Subcutaneous abdominal adipose tissue (tissue), 5 donors: ENCODE measurements around the gene SIK3.

ENCODE experiments used
- H3K27ac ChIP-seq: one replicate; pipeline ENCODE4 v1.7.0; 2013; ENCODE audit warnings: low read depth, mild to moderate bottlenecking, inconsistent platforms, low read length, moderate library complexity
- H3K27me3 ChIP-seq, 5 donors: one replicate each; pipeline ENCODE4 v1.7.0; 2013; ENCODE audit warnings: low read length in 5 of 5, inconsistent platforms in 1 of 5; ENCODE audit not compliant: control insufficient read depth in 5 of 5, insufficient read depth in 4 of 5
- H3K36me3 ChIP-seq, 5 donors: one replicate each; pipeline ENCODE4 v1.7.0; 2013; ENCODE audit warnings: low read length in 5 of 5; ENCODE audit not compliant: control insufficient read depth in 5 of 5, insufficient read depth in 5 of 5
- H3K4me1 ChIP-seq, 5 donors: one replicate each; pipeline ENCODE4 v1.7.0; 2013; ENCODE audit warnings: low read length in 5 of 5, mild to moderate bottlenecking in 3 of 5, moderate library complexity in 1 of 5; ENCODE audit not compliant: control insufficient read depth in 5 of 5, insufficient read depth in 5 of 5
- H3K4me3 ChIP-seq, 5 donors: one replicate each; pipeline ENCODE4 v1.7.0; 2013; ENCODE audit warnings: low read length in 5 of 5, low read depth in 1 of 5
- H3K9ac ChIP-seq, 5 donors: one replicate each; pipeline ENCODE4 v1.7.0; 2013; ENCODE audit warnings: low read length in 5 of 5, mild to moderate bottlenecking in 4 of 5, moderate library complexity in 3 of 5
- H3K9me3 ChIP-seq, 5 donors: one replicate each; pipeline ENCODE4 v1.7.0; 2013; ENCODE audit warnings: low read length in 5 of 5; ENCODE audit not compliant: control insufficient read depth in 5 of 5
- donor health status: healthy.
- donor health status: healthy.
- donor health status: healthy.
- donor health status: healthy.
- donor health status: healthy.

Gene SIK3

DNA sequence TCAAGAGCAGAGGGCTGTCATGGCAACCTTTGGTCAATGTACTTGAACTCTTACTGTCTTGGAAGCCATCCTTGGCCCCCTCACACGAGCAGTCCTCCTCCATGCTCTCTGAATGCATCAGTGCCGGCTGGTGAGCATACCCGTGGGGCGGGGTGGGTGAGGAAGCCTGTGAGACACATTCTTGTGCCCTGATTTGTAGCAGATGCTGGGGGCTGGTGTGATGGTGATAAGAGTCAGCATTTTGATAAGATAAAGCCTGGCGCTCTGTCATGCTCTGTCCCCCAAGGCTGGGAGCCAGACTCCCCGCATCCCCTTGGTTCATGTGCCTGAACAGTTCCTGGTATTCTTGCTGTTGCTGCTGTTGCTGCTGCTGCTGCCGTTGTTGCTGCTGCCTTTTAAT lies 240.3 kb downstream of the SIK3 start:
- Histone ChIP-seq H3K9me3 (no peaks in the 10 kb centered on the region), H3K36me3 (peaks cover 16 to 71% (median 59%) of the 10 kb centered on the region in 5 donors), H3K27ac (no peak overlapping the region), H3K4me3 (no peak overlapping the region), H3K4me1 (peaks cover 0 to 33% (median 25%) of the 10 kb centered on the region in 5 donors), H3K27me3 (no peaks in the 10 kb centered on the region), H3K9ac (no peak overlapping the region)

DNA sequence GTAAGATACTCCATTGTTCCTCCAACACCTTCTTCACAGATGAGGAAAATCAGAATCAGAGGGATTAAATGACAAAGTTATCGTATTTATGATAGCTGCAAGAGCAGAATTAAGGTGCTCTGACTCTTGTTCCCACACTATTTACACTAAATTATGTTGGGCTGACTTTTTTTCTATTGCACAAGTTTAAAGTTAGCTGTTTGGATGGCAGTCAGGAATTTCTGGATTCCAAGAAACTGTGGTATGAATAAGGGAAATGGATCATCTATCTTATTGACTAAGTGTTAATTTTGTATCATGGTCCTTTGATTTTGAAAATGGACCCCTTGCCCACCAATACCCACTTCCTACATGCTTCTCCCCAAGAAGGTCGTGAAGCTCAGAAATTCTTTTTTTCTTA lies 240.9 kb downstream of the SIK3 start:
- H3K4me1 ChIP-seq: peaks cover 0 to 39% (median 29%) of the 10 kb centered on the region in 5 donors
- no peaks in the 10 kb centered on the region for H3K9me3 ChIP-seq
- peaks cover 13 to 67% (median 54%) of the 10 kb centered on the region in 5 donors for H3K36me3 ChIP-seq
- H3K27ac ChIP-seq: no peak overlapping the region
- no peak overlapping the region for H3K9ac ChIP-seq
- H3K4me3 ChIP-seq: no peak overlapping the region
- H3K27me3 ChIP-seq: no peaks in the 10 kb centered on the region

DNA sequence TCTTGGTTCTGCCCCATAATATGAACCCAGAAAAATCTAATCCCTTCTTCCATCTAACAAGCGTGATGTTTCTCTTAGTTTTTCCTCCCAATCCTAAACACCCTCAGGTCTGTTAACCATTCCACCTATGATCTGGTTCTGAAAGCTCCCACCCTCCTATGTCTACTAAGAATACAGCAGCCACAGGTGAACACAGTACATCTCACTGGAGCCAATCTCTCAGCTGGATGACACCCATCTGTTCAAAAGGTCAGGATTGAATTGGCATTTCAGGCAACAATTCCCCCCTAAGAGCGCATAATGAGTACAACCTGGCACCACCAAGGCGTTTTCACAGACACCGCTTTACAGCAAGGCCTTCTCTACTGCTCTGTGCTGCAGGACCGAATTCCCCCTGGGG lies 241.8 kb downstream of the SIK3 start:
- H3K36me3 ChIP-seq: peaks cover 8 to 58% (median 45%) of the 10 kb centered on the region in 5 donors
- no peak overlapping the region for H3K9ac ChIP-seq
- no peak overlapping the region for H3K4me3 ChIP-seq
- H3K27me3 ChIP-seq: no peaks in the 10 kb centered on the region
- no peaks in the 10 kb centered on the region for H3K9me3 ChIP-seq
- H3K4me1 ChIP-seq: peaks cover 0 to 48% (median 37%) of the 10 kb centered on the region in 5 donors
- peak overlapping the region; percentile 13 for H3K27ac ChIP-seq

DNA sequence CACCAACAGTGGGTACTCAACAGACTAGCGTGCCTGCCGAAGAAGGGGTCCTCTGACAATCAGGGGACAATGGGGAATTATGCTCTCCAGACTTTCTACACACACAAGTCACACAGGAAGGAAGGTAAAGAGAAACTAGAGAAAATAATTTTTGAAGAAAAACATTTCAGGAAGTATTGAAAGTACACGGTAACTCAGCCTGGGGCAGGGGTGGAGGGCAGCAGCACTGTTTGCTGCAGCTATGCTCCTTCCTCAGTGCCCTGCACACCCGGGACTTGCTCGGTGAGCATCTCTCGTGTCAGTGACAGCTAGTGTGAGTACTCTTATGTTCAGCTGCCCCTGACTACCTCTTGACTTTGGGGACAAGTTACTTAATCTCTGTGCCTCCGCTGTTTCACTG lies 242.8 kb downstream of the SIK3 start:
- peaks cover 0 to 50% (median 39%) of the 10 kb centered on the region in 5 donors for H3K4me1 ChIP-seq
- H3K9ac ChIP-seq: no peak overlapping the region
- no peaks in the 10 kb centered on the region for H3K27me3 ChIP-seq
- peaks cover 6 to 48% (median 35%) of the 10 kb centered on the region in 5 donors for H3K36me3 ChIP-seq
- no peak overlapping the region for H3K4me3 ChIP-seq
- no peak overlapping the region for H3K27ac ChIP-seq
- no peaks in the 10 kb centered on the region for H3K9me3 ChIP-seq

DNA sequence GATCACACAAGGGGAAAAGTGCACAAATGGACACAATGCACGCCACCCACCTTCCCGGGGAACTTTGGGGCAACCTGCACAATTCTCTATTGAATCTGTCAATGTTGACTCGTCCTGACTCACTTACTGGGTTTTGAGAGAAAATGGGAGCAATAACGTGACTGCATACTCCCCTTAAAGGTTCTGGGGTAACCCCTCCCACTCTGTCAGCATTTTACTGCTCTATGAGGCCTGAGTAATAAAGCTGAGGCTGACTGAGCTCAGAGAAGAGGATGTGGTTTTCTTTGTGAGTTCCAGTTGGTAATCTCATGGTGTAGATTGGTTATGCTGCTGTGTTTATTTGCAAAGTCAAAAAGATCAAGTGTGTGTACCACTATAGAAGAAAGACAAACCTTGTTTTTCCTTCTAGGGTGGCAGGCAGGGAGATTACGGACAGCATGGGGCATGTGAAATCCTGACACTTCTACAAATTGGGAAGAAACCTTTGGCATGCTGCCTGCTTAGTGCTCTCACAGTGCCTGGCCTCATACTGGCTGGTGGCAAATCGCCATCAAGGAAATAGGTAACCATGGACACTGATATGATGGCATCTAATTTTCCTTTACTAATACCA lies 244.7 kb downstream of the SIK3 start:
- H3K27ac ChIP-seq: no peak overlapping the region
- peaks cover 0 to 50% (median 39%) of the 10 kb centered on the region in 5 donors for H3K4me1 ChIP-seq
- no peaks in the 10 kb centered on the region for H3K9me3 ChIP-seq
- H3K27me3 ChIP-seq: no peaks in the 10 kb centered on the region
- H3K36me3 ChIP-seq: peaks cover 6 to 45% (median 34%) of the 10 kb centered on the region in 5 donors
- no peak overlapping the region for H3K9ac ChIP-seq
- no peak overlapping the region for H3K4me3 ChIP-seq

DNA sequence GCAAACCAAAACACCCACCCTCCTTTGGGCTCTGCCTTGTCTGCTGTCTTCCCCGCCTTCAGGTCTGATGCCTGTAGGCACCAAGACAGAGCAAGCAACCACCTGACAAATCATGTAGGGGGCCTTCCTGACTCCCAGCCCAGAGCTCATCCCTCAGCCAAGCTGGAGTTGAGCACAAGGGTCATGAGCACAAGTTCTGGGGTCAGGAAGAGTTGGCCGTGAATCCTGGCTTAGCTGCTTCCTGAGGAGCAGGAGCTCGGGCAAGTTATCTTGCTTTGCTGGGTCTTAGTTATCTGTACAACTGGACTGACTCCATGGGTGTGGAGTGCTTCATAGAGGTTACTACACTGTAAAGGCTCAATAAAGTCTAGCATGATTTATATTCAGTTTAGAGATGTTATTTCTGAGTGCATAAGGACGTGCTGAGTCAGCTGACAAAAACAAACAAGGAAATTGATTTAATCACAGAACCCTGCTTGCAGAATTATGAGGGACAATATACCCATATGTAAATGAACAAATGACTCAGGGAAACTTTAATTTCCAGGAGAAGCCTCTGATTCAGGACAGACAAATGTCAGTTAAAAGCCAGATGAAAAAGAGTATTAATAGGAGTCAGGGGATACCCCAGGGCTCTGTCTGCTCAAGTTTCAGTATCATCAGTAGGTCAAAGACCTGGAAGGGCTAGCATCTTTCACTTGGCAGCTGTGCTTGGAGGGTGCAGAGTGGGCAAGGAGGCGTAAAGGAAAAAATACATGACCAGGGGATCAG lies 245.8 kb downstream of the SIK3 start:
- Histone ChIP-seq H3K4me3 (no peak overlapping the region), H3K9ac (no peak overlapping the region), H3K36me3 (peaks cover 6 to 39% (median 31%) of the 10 kb centered on the region in 5 donors), H3K27me3 (no peaks in the 10 kb centered on the region), H3K9me3 (no peaks in the 10 kb centered on the region), H3K27ac (no peak overlapping the region), H3K4me1 (peaks cover 0 to 45% (median 36%) of the 10 kb centered on the region in 5 donors)

DNA sequence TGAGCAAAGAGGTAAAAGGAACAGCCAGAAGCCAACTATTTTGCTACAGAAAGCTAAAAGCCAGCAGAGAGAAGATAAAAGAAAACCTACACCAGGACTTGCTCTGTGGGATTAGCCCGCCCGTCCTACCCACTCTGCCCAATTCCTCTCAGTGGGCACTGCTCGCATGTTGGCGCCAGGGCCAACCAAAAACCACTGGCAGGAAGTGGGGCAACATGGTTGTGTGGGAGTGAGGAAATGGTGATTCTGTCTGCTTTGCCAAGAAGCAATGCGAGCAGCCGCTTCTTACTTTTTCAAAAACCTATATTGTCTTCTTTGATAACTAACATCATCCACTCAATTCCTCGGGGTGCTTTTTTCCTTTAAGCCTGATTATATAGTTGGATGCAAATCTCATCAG lies 246.6 kb downstream of the SIK3 start:
- peaks cover 2 to 39% (median 32%) of the 10 kb centered on the region in 5 donors for H3K36me3 ChIP-seq
- H3K9ac ChIP-seq: no peak overlapping the region
- H3K27me3 ChIP-seq: no peaks in the 10 kb centered on the region
- H3K9me3 ChIP-seq: no peaks in the 10 kb centered on the region
- peaks cover 0 to 38% (median 27%) of the 10 kb centered on the region in 5 donors for H3K4me1 ChIP-seq
- no peak overlapping the region for H3K27ac ChIP-seq
- H3K4me3 ChIP-seq: no peak overlapping the region

DNA sequence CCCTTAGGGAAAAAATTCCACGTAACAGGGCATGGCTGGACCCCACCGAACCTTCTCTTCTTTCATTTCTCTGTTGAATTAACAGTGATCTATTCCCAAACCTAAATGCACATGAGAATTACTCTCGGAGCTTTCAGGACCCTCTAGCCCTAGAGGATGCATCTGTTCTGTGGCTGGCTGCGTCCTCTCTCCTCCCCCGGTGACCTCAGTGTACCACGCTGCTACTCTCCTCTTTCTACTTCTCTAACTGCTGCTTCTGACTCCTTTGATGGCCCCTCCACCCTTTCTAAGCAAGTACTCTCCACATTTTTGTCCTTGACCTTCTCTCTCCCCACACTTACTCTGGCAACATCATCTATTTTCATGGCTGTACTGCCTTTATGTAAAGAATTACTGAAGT lies 248.7 kb downstream of the SIK3 start:
- H3K27me3 ChIP-seq: no peaks in the 10 kb centered on the region
- H3K36me3 ChIP-seq: peaks cover 2 to 54% (median 48%) of the 10 kb centered on the region in 5 donors
- no peaks in the 10 kb centered on the region for H3K9me3 ChIP-seq
- no peak overlapping the region for H3K4me3 ChIP-seq
- no peak overlapping the region for H3K27ac ChIP-seq
- H3K4me1 ChIP-seq: peaks cover 0 to 32% (median 20%) of the 10 kb centered on the region in 5 donors
- H3K9ac ChIP-seq: no peak overlapping the region

DNA sequence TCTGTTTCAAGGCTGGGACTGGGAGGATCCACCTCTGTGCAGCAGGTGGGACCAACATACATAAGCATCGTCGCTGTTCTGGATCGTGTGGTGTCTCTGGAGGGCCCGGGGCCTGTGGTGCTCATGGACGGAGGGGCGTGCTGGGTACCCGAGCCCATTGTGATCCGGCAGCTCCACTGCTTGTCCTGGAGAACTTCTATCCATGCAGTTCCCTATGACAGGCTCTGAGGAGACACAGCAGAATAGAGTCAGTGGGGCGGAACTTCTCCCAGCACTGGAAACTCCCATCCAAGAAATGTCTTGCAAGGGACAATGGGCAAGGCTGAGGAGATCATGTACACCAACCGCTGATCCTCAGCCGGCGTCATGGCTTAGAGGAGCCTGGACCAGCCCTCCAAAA lies 249.2 kb downstream of the SIK3 start:
- no peak overlapping the region for H3K9ac ChIP-seq
- H3K27me3 ChIP-seq: no peaks in the 10 kb centered on the region
- H3K9me3 ChIP-seq: no peaks in the 10 kb centered on the region
- no peak overlapping the region for H3K4me3 ChIP-seq
- H3K36me3 ChIP-seq: peaks cover 0 to 52% (median 48%) of the 10 kb centered on the region in 5 donors
- peaks cover 0 to 28% (median 20%) of the 10 kb centered on the region in 5 donors for H3K4me1 ChIP-seq
- H3K27ac ChIP-seq: no peak overlapping the region

DNA sequence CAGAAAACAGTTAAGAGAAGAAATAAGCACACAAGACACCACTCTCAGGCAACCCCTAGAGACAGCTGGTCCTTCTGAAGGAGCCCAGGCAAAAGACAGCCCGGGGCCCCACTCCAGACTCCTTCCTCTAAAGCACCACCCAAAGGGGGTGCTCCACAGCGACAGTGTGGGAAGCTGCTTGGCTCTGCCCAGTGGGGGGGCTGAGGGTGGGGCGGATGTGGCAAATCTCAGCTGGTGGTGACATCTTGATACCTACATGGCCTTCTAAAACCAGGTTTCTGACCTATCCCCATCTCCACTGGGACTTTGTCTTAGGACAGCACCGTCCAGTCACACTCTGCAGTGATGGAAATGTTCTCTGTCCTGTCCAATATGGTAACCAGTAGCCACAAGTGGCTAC lies 250.6 kb downstream of the SIK3 start:
- Histone ChIP-seq H3K9ac (no peak overlapping the region), H3K27ac (no peak overlapping the region), H3K27me3 (no peaks in the 10 kb centered on the region), H3K36me3 (peaks cover 0 to 63% (median 55%) of the 10 kb centered on the region in 5 donors), H3K9me3 (no peaks in the 10 kb centered on the region), H3K4me1 (peaks cover 0 to 15% (median 12%) of the 10 kb centered on the region in 5 donors), H3K4me3 (no peak overlapping the region)
